IMR-90 (cell line): ENCODE measurements around the gene RFX6.

ENCODE experiments used
- BHLHE40 ChIP-seq: fragments of 150-350 bp; IDR thresholded peaks from 2 replicates; pipeline ENCODE4 v1.6.1; 2016; ENCODE audit warnings: mild to moderate bottlenecking, low read depth, low read length
- CHD1 ChIP-seq: IDR thresholded peaks from 2 replicates; pipeline ENCODE4 v1.6.1; 2012; ENCODE audit warnings: low read depth, low read length, improper control_type of control experiment
- MAFK ChIP-seq: IDR thresholded peaks from 2 replicates; pipeline ENCODE4 v1.6.1; 2012; ENCODE audit warnings: low read depth, low read length, improper control_type of control experiment
- MAZ ChIP-seq: IDR thresholded peaks from 2 replicates; pipeline ENCODE4 v1.6.1; 2012; ENCODE audit warnings: low read depth, mild to moderate bottlenecking, low read length, improper control_type of control experiment, moderate library complexity, borderline replicate concordance
- MXI1 ChIP-seq: IDR thresholded peaks from 2 replicates; pipeline ENCODE4 v1.6.1; 2012; ENCODE audit warnings: low read depth, mild to moderate bottlenecking, low read length, moderate library complexity, borderline replicate concordance
- NFE2L2 ChIP-seq: fragments of 150-350 bp; IDR thresholded peaks from 2 replicates; pipeline ENCODE4 v1.6.1; 2016; ENCODE audit warnings: low read depth, mild to moderate bottlenecking, low read length
- POLR2A ChIP-seq: IDR thresholded peaks from 2 replicates; pipeline ENCODE4 v1.6.1; 2012; ENCODE audit warnings: mild to moderate bottlenecking, low read depth, low read length
- RAD21 ChIP-seq: IDR thresholded peaks from 2 replicates; pipeline ENCODE4 v1.6.1; 2012; ENCODE audit warnings: low read length, improper control_type of control experiment
- RCOR1 ChIP-seq: IDR thresholded peaks from 2 replicates; pipeline ENCODE4 v1.6.1; 2012; ENCODE audit warnings: mild to moderate bottlenecking, low read length, improper control_type of control experiment; ENCODE audit not compliant: insufficient replicate concordance
- SMC3 ChIP-seq: fragments of 150-350 bp; IDR thresholded peaks from 2 replicates; pipeline ENCODE4 v1.6.1; 2016; ENCODE audit warnings: low read depth, mild to moderate bottlenecking, antibody characterized with exemption, low read length, moderate library complexity
- TF ChIP-seq, protein P1 (sequence below): conservative IDR thresholded peaks from 2 replicates; pipeline ENCODE4 v1.5.1; 2012; ENCODE audit warnings: mild to moderate bottlenecking, low read depth, low read length, improper control_type of control experiment
- TF ChIP-seq, protein P2 (sequence below): fragments of 150-350 bp; IDR thresholded peaks from 2 replicates; pipeline ENCODE4 v1.6.1; 2017; ENCODE audit warnings: mild to moderate bottlenecking, antibody characterized with exemption, low read length, low read depth
- TF ChIP-seq, protein P3 (sequence below): fragments of 150-350 bp; IDR thresholded peaks from 2 replicates; pipeline ENCODE4 v1.6.1; 2016; ENCODE audit warnings: low read depth, mild to moderate bottlenecking, low read length, moderate library complexity, borderline replicate concordance

DNA sequence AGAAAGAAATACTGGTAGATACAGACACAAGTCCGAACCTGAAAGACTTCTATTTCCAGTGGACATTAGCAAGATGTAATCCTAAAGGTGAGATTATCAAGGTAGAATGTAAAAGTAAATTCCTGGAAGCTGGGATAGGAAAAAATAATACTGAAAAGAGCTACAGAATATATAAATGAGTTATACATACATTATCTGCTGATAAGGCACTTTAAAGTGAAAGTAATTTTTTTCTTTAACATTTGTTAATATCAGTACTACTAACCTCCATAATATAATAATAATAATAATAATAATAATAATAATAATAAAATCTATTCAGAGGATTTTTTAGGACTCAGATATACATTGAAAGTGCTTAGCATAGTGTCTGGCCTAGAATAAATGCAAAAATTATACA, 102.5 kb downstream of the RFX6 start:
- TF ChIP-seq, protein P1, sequence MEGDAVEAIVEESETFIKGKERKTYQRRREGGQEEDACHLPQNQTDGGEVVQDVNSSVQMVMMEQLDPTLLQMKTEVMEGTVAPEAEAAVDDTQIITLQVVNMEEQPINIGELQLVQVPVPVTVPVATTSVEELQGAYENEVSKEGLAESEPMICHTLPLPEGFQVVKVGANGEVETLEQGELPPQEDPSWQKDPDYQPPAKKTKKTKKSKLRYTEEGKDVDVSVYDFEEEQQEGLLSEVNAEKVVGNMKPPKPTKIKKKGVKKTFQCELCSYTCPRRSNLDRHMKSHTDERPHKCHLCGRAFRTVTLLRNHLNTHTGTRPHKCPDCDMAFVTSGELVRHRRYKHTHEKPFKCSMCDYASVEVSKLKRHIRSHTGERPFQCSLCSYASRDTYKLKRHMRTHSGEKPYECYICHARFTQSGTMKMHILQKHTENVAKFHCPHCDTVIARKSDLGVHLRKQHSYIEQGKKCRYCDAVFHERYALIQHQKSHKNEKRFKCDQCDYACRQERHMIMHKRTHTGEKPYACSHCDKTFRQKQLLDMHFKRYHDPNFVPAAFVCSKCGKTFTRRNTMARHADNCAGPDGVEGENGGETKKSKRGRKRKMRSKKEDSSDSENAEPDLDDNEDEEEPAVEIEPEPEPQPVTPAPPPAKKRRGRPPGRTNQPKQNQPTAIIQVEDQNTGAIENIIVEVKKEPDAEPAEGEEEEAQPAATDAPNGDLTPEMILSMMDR = no peak
- no peak for TF ChIP-seq POLR2A
- no peak for TF ChIP-seq CHD1
- TF ChIP-seq SMC3 = no peak
- TF ChIP-seq, protein P2, sequence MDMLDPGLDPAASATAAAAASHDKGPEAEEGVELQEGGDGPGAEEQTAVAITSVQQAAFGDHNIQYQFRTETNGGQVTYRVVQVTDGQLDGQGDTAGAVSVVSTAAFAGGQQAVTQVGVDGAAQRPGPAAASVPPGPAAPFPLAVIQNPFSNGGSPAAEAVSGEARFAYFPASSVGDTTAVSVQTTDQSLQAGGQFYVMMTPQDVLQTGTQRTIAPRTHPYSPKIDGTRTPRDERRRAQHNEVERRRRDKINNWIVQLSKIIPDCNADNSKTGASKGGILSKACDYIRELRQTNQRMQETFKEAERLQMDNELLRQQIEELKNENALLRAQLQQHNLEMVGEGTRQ = no peak
- no peak for TF ChIP-seq BHLHE40
- TF ChIP-seq MAFK = peak; percentile 56
- TF ChIP-seq MXI1 = no peak
- TF ChIP-seq NFE2L2 = no peak
- TF ChIP-seq RAD21 = no peak
- TF ChIP-seq MAZ = no peak
- TF ChIP-seq, protein P3, sequence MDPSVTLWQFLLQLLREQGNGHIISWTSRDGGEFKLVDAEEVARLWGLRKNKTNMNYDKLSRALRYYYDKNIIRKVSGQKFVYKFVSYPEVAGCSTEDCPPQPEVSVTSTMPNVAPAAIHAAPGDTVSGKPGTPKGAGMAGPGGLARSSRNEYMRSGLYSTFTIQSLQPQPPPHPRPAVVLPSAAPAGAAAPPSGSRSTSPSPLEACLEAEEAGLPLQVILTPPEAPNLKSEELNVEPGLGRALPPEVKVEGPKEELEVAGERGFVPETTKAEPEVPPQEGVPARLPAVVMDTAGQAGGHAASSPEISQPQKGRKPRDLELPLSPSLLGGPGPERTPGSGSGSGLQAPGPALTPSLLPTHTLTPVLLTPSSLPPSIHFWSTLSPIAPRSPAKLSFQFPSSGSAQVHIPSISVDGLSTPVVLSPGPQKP = no peak
- TF ChIP-seq RCOR1 = no peak
